Transverse colon (tissue), 4 donors: ENCODE data around the gene BPNT1. TPM values are rescaled to one million over a fixed set of nuclear protein-coding genes. Genes with fewer than 3 reads are reported as not detected.

Experiments used
- DNase-seq: peaks from one replicate; pipeline ENCODE4 v3.0.0-alpha.2; 2019
- H3K27ac ChIP-seq, 4 donors: fragments of 200-600 bp; sonication (generic); 2 replicates each; pipeline ENCODE4 v1.5.1; 2016 to 2018; ENCODE audit warnings: inconsistent platforms in 4 of 4
- H3K27me3 ChIP-seq: fragments of 200-600 bp; sonication (generic); 2 replicates; pipeline ENCODE4 v1.5.1; 2017; ENCODE audit warnings: inconsistent platforms
- H3K36me3 ChIP-seq, 4 donors: fragments of 200-600 bp; sonication (generic); 2 replicates each; pipeline ENCODE4 v1.5.1; 2017 to 2019; ENCODE audit warnings: inconsistent platforms in 4 of 4
- H3K4me1 ChIP-seq, 4 donors: fragments of 200-600 bp; sonication (generic); 2 replicates each; pipeline ENCODE4 v1.5.1; 2017 to 2020; ENCODE audit warnings: inconsistent platforms in 4 of 4
- H3K4me3 ChIP-seq, 4 donors: fragments of 200-600 bp; sonication (generic); 1 replicate in 1 of 4; 2 replicates in 3 of 4; pipeline versions ENCODE4 v1.5.1 to v1.6.1; 2017 to 2019; ENCODE audit warnings: inconsistent platforms in 4 of 4
- H3K9me3 ChIP-seq, 2 donors: fragments of 200-600 bp; sonication (generic); 2 replicates each; pipeline ENCODE4 v1.5.1; 2017 to 2019; ENCODE audit warnings: inconsistent platforms in 2 of 2
- EP300 ChIP-seq: sonication (generic); formaldehyde crosslinking; IDR thresholded peaks from one replicate; pipeline ENCODE4 v1.6.1; 2017; ENCODE audit warnings: antibody characterized with exemption, low read depth
- POLR2A ChIP-seq: fragments of 450-650 bp; IDR thresholded peaks from one replicate; pipeline ENCODE4 v1.6.1; 2016; ENCODE audit warnings: antibody characterized with exemption, mild to moderate bottlenecking, moderate library complexity
- POLR2AphosphoS5 ChIP-seq, 3 donors: sonication (generic); formaldehyde crosslinking; IDR thresholded peaks; one replicate each; pipeline ENCODE4 v1.6.1; 2016; ENCODE audit warnings: antibody characterized with exemption in 3 of 3
- WGBS, 2 donors: methylation state at CpG; one replicate each; pipeline ENCODE4 v1.1.5; 2018; ENCODE audit warnings: low coverage in 1 of 2; 5-methylcytosine and 5-hydroxymethylcytosine counted together
- in situ Hi-C, 4 donors: fragments of 200-750 bp; cut with MboI; loops; one replicate each; pipeline versions ENCODE4 v1.15.0 to v1.15.1; 2017; ENCODE audit warnings: low sequenced_read_pairs in 3 of 4, low pct_ligation_motif_present in 1 of 4, low pct_unique_long_range_greater_than_20kb in 1 of 4
- intact Hi-C: fragments of 100-400 bp; cut with DNase I; formaldehyde crosslinking; loops from one replicate; pipeline ENCODE4 v1.15.1; 2023; ENCODE audit warnings: low total_unique reads
- total RNA-seq, 4 donors: library from RNA; depleted of rRNA; stranded (reverse); fragments of >200 nt; gene quantifications; one replicate each; pipeline ENCODE4 v1.1.0, GENCODE V29; 2016
- TF ChIP-seq, protein P1 (sequence below), 5 experiments: fragments of 200-600 bp in 3 of 5; fragments of 450-650 bp in 2 of 5; sonication (generic) in 3 of 5; IDR thresholded peaks; 1 replicate in 2 of 5; 2 replicates in 3 of 5; pipeline ENCODE4 v1.5.1; 2016 to 2017; ENCODE audit warnings: antibody characterized with exemption in 5 of 5, inconsistent platforms in 3 of 5, mild to moderate bottlenecking in 2 of 5, moderate library complexity in 1 of 5

The BPNT1 gene
- total RNA-seq, 4 donors from 2014 or later: 17.7 to 73.9 (median 45.7) TPM

- in situ Hi-C loops: no loop called here
- 36 to 74% methylated on average over 1 of the region's 1 CpG for WGBS, 2 donors
- TF ChIP-seq, protein P1, sequence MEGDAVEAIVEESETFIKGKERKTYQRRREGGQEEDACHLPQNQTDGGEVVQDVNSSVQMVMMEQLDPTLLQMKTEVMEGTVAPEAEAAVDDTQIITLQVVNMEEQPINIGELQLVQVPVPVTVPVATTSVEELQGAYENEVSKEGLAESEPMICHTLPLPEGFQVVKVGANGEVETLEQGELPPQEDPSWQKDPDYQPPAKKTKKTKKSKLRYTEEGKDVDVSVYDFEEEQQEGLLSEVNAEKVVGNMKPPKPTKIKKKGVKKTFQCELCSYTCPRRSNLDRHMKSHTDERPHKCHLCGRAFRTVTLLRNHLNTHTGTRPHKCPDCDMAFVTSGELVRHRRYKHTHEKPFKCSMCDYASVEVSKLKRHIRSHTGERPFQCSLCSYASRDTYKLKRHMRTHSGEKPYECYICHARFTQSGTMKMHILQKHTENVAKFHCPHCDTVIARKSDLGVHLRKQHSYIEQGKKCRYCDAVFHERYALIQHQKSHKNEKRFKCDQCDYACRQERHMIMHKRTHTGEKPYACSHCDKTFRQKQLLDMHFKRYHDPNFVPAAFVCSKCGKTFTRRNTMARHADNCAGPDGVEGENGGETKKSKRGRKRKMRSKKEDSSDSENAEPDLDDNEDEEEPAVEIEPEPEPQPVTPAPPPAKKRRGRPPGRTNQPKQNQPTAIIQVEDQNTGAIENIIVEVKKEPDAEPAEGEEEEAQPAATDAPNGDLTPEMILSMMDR (IDR thresholded peaks at IDR 0.05): no peak
- TF ChIP-seq EP300 (no peak), POLR2AphosphoS5 (IDR thresholded peaks at IDR 0.05) (peak in 1 of 3 donors; percentile 43), POLR2A (no peak)
Observed at GRCh38 chr1:220084460-220084859, 5.1 kb downstream of the BPNT1 start.

GRCh38 chr1:220077887-220078286 lies 11.7 kb downstream of the BPNT1 start:
- TF ChIP-seq, protein P1 (IDR thresholded peaks at IDR 0.05): no peak
- TF ChIP-seq POLR2A (no peak), EP300 (no peak), POLR2AphosphoS5 (IDR thresholded peaks at IDR 0.05) (no peak)
- DNase-seq: no peak
- Histone ChIP-seq H3K27me3 (no peaks in the 10 kb centered on the region), H3K36me3 (peaks cover 0 to 13% (median 6%) of the 10 kb centered on the region in 4 donors), H3K27ac (no peak overlapping the region), H3K4me3 (no peak overlapping the region), H3K9me3 (no peaks in the 10 kb centered on the region), H3K4me1 (no peaks in the 10 kb centered on the region)
- intact Hi-C loops: no loop called here
- 95 to 100% methylated on average over 3 of the region's 3 CpGs for WGBS, 2 donors
- in situ Hi-C loops: no loop called here

More at GRCh38 chr1:220084460-220084859, 5.1 kb downstream of the BPNT1 start:
- peaks cover 0 to 9% (median 4%) of the 10 kb centered on the region in 4 donors for H3K4me1 ChIP-seq
- intact Hi-C loops: no loop called here
- no peak for DNase-seq
- peaks cover 0 to 3% (median 0%) of the 10 kb centered on the region in 4 donors for H3K36me3 ChIP-seq
- peak overlapping the region; percentile 16 to 60 (median 30) for H3K27ac ChIP-seq
- no peak overlapping the region for H3K4me3 ChIP-seq
- H3K9me3 ChIP-seq: no peaks in the 10 kb centered on the region
- H3K27me3 ChIP-seq: no peaks in the 10 kb centered on the region

GRCh38 chr1:220076861-220077762 lies 12.5 kb downstream of the BPNT1 start:
- H3K27ac ChIP-seq: no peak overlapping the region
- no peaks in the 10 kb centered on the region for H3K9me3 ChIP-seq
- H3K4me1 ChIP-seq: no peaks in the 10 kb centered on the region
- in situ Hi-C loops: no loop called here
- H3K4me3 ChIP-seq: no peak overlapping the region
- peaks cover 0 to 20% (median 10%) of the 10 kb centered on the region in 4 donors for H3K36me3 ChIP-seq
- intact Hi-C loops: no loop called here
- H3K27me3 ChIP-seq: no peaks in the 10 kb centered on the region
- TF ChIP-seq, protein P1 (IDR thresholded peaks at IDR 0.05): no peak
- TF ChIP-seq EP300 (no peak), POLR2A (no peak), POLR2AphosphoS5 (IDR thresholded peaks at IDR 0.05) (no peak)
- no peak for DNase-seq
- 92 to 95% methylated on average over 4 of the region's 4 CpGs for WGBS, 2 donors

DNA sequence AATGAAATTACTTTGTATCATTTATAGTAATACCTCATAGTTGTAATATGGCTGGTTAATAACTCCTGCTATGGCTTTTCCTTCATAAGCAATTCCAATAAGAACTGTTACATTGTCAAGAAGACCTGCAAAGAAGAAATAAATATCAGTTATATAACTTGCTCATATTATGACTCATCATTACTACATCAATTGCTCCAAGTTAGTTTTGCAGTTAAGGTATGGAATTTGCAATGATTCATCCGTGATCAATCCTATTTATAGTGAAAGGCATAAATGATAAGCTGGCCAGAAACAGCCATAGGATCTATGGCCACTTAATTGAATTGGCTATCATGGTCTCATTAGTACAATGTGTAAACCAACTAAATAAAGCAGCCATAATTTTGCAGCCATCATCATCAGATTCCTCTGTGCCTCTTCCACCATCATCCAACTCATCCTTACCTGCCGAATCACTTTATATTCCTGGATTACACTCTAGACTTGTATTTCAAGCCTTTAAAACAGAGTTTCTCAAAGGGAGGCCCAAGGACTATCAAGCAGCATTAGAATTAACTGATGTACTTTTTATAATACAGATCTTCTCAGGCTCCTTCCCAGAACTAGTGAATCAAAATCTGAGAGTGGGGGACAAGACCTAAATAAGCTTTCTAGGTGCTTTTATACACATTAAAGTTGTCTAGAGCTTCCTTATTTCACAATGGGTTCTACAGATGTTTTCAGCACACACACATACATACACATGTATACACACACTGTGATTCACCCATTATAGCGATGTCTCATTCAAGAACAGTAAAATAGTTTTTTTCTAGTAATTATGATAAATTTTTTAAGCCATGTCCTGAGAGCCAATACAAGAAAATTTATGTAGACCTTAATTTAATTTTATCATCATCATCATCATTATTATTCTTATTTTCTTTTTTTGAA lies 22.1 kb downstream of the BPNT1 start:
- Histone ChIP-seq H3K4me3 (no peak overlapping the region), H3K27ac (no peak overlapping the region), H3K9me3 (no peaks in the 10 kb centered on the region), H3K4me1 (no peaks in the 10 kb centered on the region), H3K36me3 (peaks cover 0 to 51% (median 12%) of the 10 kb centered on the region in 4 donors), H3K27me3 (no peaks in the 10 kb centered on the region)
- in situ Hi-C loops (no loop called here), intact Hi-C loops (no loop called here)
- DNase-seq: no peak
- TF ChIP-seq EP300 (no peak), POLR2A (no peak), POLR2AphosphoS5 (IDR thresholded peaks at IDR 0.05) (no peak)
- TF ChIP-seq, protein P1 (IDR thresholded peaks at IDR 0.05): no peak
- 99 to 100% methylated on average over 3 of the region's 3 CpGs for WGBS, 2 donors
